ENCODE data around the gene CRADD. TPM values are rescaled to one million over a fixed set of nuclear protein-coding genes. Genes with fewer than 3 reads are reported as not detected.

CRADD gene
- total RNA-seq, 1 donor = 12.5 TPM

DNA sequence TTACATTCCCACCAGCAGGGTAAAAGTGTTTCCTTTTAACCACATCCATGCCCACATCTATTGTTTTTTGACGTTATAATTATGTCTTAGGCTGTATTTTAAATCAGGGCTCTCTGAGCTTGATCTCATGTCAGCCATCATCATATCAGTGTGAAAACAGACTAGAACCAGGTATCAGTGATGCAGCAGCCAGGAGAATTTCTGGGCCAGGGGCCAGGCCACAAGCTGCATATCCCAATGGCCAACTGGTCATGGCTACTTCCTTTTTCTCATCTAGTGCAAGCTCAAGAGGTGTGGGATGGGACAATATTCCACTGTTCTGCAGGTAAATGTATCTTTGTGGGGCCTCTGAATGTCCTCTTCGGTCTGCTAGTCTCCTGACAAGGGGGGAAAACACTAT lies 125.1 kb downstream of the CRADD start:
- no peak overlapping the region for H3K4me3 ChIP-seq (ENCODE audit: low read depth, low read length)
- TF ChIP-seq, protein P1, sequence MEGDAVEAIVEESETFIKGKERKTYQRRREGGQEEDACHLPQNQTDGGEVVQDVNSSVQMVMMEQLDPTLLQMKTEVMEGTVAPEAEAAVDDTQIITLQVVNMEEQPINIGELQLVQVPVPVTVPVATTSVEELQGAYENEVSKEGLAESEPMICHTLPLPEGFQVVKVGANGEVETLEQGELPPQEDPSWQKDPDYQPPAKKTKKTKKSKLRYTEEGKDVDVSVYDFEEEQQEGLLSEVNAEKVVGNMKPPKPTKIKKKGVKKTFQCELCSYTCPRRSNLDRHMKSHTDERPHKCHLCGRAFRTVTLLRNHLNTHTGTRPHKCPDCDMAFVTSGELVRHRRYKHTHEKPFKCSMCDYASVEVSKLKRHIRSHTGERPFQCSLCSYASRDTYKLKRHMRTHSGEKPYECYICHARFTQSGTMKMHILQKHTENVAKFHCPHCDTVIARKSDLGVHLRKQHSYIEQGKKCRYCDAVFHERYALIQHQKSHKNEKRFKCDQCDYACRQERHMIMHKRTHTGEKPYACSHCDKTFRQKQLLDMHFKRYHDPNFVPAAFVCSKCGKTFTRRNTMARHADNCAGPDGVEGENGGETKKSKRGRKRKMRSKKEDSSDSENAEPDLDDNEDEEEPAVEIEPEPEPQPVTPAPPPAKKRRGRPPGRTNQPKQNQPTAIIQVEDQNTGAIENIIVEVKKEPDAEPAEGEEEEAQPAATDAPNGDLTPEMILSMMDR (IDR thresholded peaks at IDR 0.05; ENCODE audit: insufficient read depth, low read depth, low read length) = no peak
- no peak for DNase-seq (ENCODE audit: low read depth)

DNA sequence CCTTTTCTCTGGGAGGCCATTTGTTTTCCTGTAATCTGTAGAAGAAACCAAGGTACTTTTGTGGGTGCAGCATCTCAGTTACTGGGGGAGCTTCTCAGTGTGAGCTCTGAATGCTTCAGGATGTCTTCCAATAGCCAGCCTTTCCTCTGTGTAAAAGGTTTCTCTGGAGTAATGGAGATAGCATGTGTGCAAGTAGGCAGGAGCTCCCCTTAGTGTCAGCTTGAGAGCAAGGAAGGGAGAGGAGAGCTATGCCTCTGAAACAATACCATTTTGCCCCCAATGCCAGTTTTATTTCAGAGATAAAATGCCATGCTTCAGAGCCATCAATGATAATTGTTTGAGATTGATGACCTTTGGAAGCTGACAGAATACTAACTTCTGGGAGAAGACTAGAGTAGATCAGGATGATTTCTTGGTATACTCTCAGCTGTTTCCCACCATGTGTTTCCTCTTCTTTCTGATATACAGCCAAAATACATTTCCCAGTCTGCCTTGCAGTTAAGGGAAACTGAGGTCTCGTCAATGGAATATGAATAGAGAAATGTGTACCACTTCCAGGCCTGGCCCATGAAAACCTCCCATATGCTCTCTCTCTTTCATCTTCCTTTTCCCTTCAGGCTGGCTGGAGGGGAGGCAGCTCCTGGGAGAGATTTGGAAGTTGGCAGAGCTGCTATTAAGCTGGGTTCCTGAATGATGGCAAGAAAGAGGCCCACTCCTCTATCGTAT lies 125.7 kb downstream of the CRADD start:
- H3K4me3 ChIP-seq (ENCODE audit: low read depth, low read length) = no peak overlapping the region
- TF ChIP-seq, protein P1 (IDR thresholded peaks at IDR 0.05; ENCODE audit: insufficient read depth, low read depth, low read length) = peak; percentile 43
- peak; percentile 49 for DNase-seq (ENCODE audit: low read depth)

DNA sequence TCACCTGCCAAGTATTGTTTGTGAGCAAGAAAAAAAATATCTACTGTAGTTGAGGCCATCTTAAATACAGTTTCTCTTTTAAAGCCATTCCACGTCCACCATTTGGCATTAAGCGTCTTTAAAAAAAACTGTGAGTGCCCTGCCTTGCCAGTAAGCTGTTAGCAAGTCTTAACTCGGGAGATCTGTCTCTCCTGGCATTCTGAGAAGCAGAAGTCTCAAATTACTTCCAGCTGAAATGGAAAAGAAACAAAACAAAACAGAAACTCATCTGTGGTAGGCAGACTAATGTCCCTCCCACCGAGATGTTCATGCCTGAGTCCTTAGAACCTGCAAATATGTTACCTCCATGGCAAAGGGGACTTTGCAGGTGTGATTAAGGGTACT lies 126.2 kb downstream of the CRADD start:
- no peak overlapping the region for H3K4me3 ChIP-seq (ENCODE audit: low read depth, low read length)

DNA sequence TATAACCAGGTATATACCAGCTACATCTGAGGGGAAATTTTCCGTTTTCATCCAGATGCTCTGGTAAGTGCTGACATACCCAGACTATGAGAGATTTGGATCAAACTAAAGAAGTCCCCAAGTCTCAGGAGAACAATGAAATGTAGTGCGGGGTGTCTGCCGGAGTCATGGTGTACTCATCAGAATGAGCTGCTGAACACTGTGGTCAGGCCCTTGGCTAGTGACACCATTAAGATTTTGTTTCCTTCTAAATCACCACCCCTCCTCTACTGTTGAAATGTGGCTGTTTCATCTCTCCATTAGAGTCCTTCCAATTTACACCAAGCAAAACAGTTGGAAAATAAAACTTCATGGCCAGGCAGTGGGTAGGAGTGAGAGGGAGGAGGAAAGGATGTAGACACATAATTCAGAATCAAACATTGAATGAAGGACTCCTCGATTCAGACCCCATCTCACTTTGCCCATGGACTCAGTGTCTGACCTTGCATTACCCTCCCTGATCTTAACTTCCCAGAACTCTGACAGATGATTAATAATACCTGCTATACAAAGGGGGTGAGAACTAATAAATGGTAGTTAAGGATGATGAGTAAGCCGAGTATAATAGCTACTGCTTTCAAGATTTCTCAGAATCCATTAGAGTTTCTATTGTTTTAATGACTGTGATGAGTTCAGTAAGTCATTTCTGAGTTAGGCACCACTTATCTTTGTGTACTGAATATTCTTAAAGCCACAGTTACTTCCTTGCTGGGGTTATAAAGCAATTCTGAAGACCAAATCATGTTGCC lies 127.4 kb downstream of the CRADD start:
- no peak overlapping the region for H3K4me3 ChIP-seq (ENCODE audit: low read depth, low read length)
- no peak for DNase-seq (ENCODE audit: low read depth)
- TF ChIP-seq, protein P1 (IDR thresholded peaks at IDR 0.05; ENCODE audit: insufficient read depth, low read depth, low read length) = no peak

More for the DNA sequence above, 126.2 kb downstream of the CRADD start:
- DNase-seq (ENCODE audit: low read depth) = peak; percentile 79
- TF ChIP-seq, protein P1 (IDR thresholded peaks at IDR 0.05; ENCODE audit: insufficient read depth, low read depth, low read length) = no peak

DNA sequence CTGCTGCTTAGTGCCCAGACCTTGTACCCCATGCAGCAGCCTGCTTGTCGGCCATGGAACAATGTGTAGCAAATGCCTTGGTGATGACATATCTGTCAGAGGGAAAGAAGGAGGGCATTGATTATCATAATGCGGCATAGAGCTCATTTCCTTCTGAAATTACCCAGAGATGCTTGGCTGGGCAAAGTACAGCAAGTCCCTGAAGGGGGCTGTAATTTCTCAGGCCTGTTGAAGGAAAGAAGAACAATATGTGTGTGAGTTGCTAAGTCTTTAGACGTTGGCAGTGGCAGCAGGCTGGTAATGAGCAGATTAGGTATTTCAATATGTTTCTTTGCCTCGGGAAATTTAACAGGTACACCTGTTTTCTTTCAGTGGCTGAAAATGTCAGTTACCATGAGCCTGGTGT lies 128.6 kb downstream of the CRADD start:
- H3K4me3 ChIP-seq (ENCODE audit: low read depth, low read length) = no peak overlapping the region
- TF ChIP-seq, protein P1 (IDR thresholded peaks at IDR 0.05; ENCODE audit: insufficient read depth, low read depth, low read length) = no peak
- no peak for DNase-seq (ENCODE audit: low read depth)

DNA sequence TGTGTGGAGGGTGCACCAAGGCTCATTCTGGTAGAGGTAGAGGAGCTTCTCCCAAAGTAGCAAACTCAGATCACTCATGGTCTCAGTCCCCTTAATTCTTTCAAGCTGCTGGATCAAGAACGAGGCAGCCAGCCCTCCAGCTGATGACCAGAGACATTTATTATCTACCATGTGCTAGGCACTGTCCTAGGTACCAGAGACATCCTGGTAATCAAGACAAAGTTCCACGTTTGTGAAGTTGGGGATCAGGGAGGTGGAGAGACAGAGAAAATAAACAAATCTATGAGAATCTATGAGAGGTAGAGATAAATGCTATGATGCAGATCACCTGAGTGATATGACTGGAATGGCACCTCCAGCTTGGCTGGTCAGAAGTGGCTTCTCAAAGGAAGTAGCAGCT lies 130.2 kb downstream of the CRADD start:
- TF ChIP-seq, protein P1 (IDR thresholded peaks at IDR 0.05; ENCODE audit: insufficient read depth, low read depth, low read length) = no peak
- DNase-seq (ENCODE audit: low read depth) = no peak
- H3K4me3 ChIP-seq (ENCODE audit: low read depth, low read length) = no peak overlapping the region
